Right lobe of liver (tissue), 6 donors: Measurements from ENCODE around the gene ADCY5. TPM values are rescaled to one million over a fixed set of nuclear protein-coding genes. Genes with fewer than 3 reads are reported as not detected.

Experiments
- ATAC-seq, 4 donors: fragments of 200-7000 bp; cut with Tn5 transposase; one replicate each; pipeline ENCODE4 v1.9.1; 2020; ENCODE audit warnings: mild to moderate bottlenecking in 4 of 4, moderate library complexity in 4 of 4
- DNase-seq, 3 donors: peaks; one replicate each; pipeline ENCODE4 v3.0.0-alpha.2; 2020
- H3K27ac ChIP-seq, 3 donors: fragments of 200-600 bp; one replicate each; pipeline ENCODE4 v1.8.0; 2022
- H3K27me3 ChIP-seq, 2 donors: fragments of 200-600 bp; one replicate each; pipeline ENCODE4 v1.8.0; 2022
- H3K36me3 ChIP-seq, 4 donors: fragments of 200-600 bp; sonication (generic) in 1 of 4; one replicate each; pipeline versions ENCODE4 v1.5.1 to v1.8.0; 2017 to 2022; ENCODE audit warnings: control low read depth in 1 of 4
- H3K4me1 ChIP-seq, 4 donors: fragments of 200-600 bp; sonication (generic) in 1 of 4; one replicate each; pipeline versions ENCODE4 v1.5.1 to v1.8.0; 2017 to 2022; ENCODE audit warnings: control low read depth in 1 of 4
- H3K4me3 ChIP-seq, 3 donors: fragments of 200-600 bp; one replicate each; pipeline ENCODE4 v1.8.0; 2022
- H3K9me3 ChIP-seq, 4 donors: fragments of 200-600 bp; sonication (generic) in 1 of 4; one replicate each; pipeline versions ENCODE4 v1.5.1 to v1.8.0; 2017 to 2022; ENCODE audit warnings: control low read depth in 1 of 4
- CTCF ChIP-seq, 4 donors: fragments of 200-600 bp in 3 of 4; fragments of 450-650 bp in 1 of 4; IDR thresholded peaks; one replicate each; pipeline versions ENCODE4 v1.5.1 to v1.8.0; 2016 to 2022; ENCODE audit warnings: antibody characterized with exemption in 4 of 4, mild to moderate bottlenecking in 2 of 4
- POLR2A ChIP-seq: fragments of 450-650 bp; IDR thresholded peaks from one replicate; pipeline ENCODE4 v1.6.1; 2017; ENCODE audit warnings: antibody characterized with exemption, mild to moderate bottlenecking
- WGBS: methylation state at CpG from one replicate; pipeline ENCODE4 v1.1.6; 2018; ENCODE audit warnings: low coverage, low lambda C conversion rate; ENCODE audit not compliant: insufficient coverage; ENCODE audit errors: missing lambda C conversion rate; 5-methylcytosine and 5-hydroxymethylcytosine counted together
- intact Hi-C, 2 donors: fragments of 100-400 bp; cut with DNase I; formaldehyde crosslinking; loops; one replicate each; pipeline versions ENCODE4 v1.11.2 to v1.14.1; 2022
- total RNA-seq, 6 experiments: library from RNA; depleted of rRNA in 2 of 6; stranded (reverse); fragments of >200 nt in 2 of 6; fragmentation: NEBNext Ultra II Directional in 3 of 6; extraction: Animal tissue kit (Norgen Biotek cat#: 25700) in 3 of 6; gene quantifications; one replicate each; pipeline versions ENCODE4 v1.1.0 to v1.2.4, GENCODE V29; 2016 to 2023
- donor health status: DM: no; HTN: yes; CAD: no.
- donor health status: DM: no; HTN: no; CAD: no.
- donor health status: DM: no; HTN: no; CAD: no.
- donor health status: DM: no; HTN: yes; CAD: no.
- donor health status: DM: no; HTN: yes; CAD: no.

ADCY5 gene
- total RNA-seq, 6 experiments from 2014 or later, result 1.9 to 3.7 (median 2.7) TPM

DNA sequence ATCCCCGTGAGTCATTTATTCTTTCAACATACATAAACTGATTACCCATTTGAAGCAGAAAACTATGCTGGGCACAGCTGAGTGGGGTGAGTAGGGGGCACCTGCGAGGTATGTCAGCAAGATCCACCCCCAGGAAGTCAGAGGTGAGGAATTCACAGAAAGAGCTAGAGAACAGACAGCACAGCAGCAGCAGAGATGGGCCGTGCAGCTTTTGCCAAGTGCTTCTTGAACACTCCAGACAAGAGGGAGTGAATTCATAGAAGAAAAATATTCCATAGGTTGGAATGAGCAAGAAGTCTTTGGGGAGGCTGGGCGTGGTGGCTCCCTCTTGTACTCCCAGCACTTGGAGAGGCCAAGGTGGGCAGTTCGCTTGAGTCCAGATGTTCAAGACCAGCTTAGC is 9.4 kb upstream of the ADCY5 start:
- TF ChIP-seq CTCF (IDR thresholded peaks at IDR 0.05) (no peak), POLR2A (no peak)
- Histone ChIP-seq H3K4me3 (no peak overlapping the region), H3K27me3 (no peaks in the 10 kb centered on the region), H3K9me3 (no peaks in the 10 kb centered on the region), H3K4me1 (peaks cover 0 to 9% (median 0%) of the 10 kb centered on the region in 4 donors), H3K27ac (no peak overlapping the region), H3K36me3 (no peaks in the 10 kb centered on the region)
- WGBS, result 78% methylated on average over 4 of the region's 5 CpGs
- DNase-seq, result no peak
- intact Hi-C loops, result no loop called here
- no peak for ATAC-seq

GRCh38 chr3:123457841-123458240 is 9.0 kb upstream of the ADCY5 start:
- intact Hi-C loops, result no loop called here
- Histone ChIP-seq H3K27ac (no peak overlapping the region), H3K27me3 (no peaks in the 10 kb centered on the region), H3K4me1 (peaks cover 0 to 9% (median 0%) of the 10 kb centered on the region in 4 donors), H3K4me3 (no peak overlapping the region), H3K9me3 (no peaks in the 10 kb centered on the region), H3K36me3 (no peaks in the 10 kb centered on the region)
- TF ChIP-seq CTCF (IDR thresholded peaks at IDR 0.05) (no peak), POLR2A (no peak)
- DNase-seq (no peak), ATAC-seq (no peak)
- WGBS, result no CpG with 5 or more reads among the region's 1 CpG

GRCh38 chr3:123453675-123454074 is 4.8 kb upstream of the ADCY5 start:
- Histone ChIP-seq H3K4me3 (no peak overlapping the region), H3K9me3 (no peaks in the 10 kb centered on the region), H3K27me3 (peaks cover 0 to 6% of the 10 kb centered on the region in 2 donors), H3K27ac (no peak overlapping the region), H3K4me1 (peaks cover 0 to 17% (median 0%) of the 10 kb centered on the region in 4 donors), H3K36me3 (no peaks in the 10 kb centered on the region)
- no peak for TF ChIP-seq CTCF (IDR thresholded peaks at IDR 0.05)
- TF ChIP-seq POLR2A, result no peak
- no peak for ATAC-seq
- 59% methylated on average over 3 of the region's 3 CpGs for WGBS
- intact Hi-C loops, result no loop called here
- no peak for DNase-seq

- peak in 2 of 4 donors; percentile 32 to 63 for ATAC-seq
- intact Hi-C loops, result no loop called here
- WGBS, result 28% methylated on average over 4 of the region's 4 CpGs
- TF ChIP-seq CTCF (IDR thresholded peaks at IDR 0.05) (no peak), POLR2A (no peak)
- peaks cover 0 to 11% of the 10 kb centered on the region in 2 donors for H3K27me3 ChIP-seq
- DNase-seq, result no peak
- no peak overlapping the region for H3K4me3 ChIP-seq
- no peak overlapping the region for H3K27ac ChIP-seq
- no peaks in the 10 kb centered on the region for H3K36me3 ChIP-seq
- peaks cover 0 to 23% (median 0%) of the 10 kb centered on the region in 4 donors for H3K4me1 ChIP-seq
- H3K9me3 ChIP-seq, result no peaks in the 10 kb centered on the region
Measured at GRCh38 chr3:123451186-123451585, 2.3 kb upstream of the ADCY5 start.
